ENCODE data around the gene APOOL.

GRCh38 chrX:85111347-85111746, 107.7 kb downstream of the APOOL start:
- no peak for TF ChIP-seq REST (IDR thresholded peaks at IDR 0.05; ENCODE audit: low read depth, low read length)
- peak; percentile 58 to 69 (median 64) for TF ChIP-seq CTCF (IDR thresholded peaks at IDR 0.05 in 2 of 3, conservative IDR thresholded peaks at IDR 0.05 in 1 of 3; ENCODE audit: control insufficient read depth in 2 of 3, extremely low read depth in 1 of 3, insufficient read depth in 1 of 3, low read depth in 3 of 3, low read length in 3 of 3)
- no peak for TF ChIP-seq BRCA1 (IDR thresholded peaks at IDR 0.05; ENCODE audit: low read depth, low read length)
